ENCODE measurements around the gene STARD9. TPM values are rescaled to one million over a fixed set of nuclear protein-coding genes. Genes with fewer than 3 reads are reported as not detected.

Gene STARD9
- polyA plus RNA-seq, 1 of the 3 experiments (the other 2 are of a cell fraction): 2.1 TPM

GRCh38 chr15:42693496-42693895, 118.1 kb downstream of the STARD9 start:
- no peak for DNase-seq
- Histone ChIP-seq H3K27me3 (ENCODE audit: insufficient read depth) (no peaks in the 10 kb centered on the region), H3K27ac (ENCODE audit: low read depth in 2 of 2, low read length in 1 of 2) (no peak overlapping the region), H4K20me1 (ENCODE audit: insufficient read depth) (no peaks in the 10 kb centered on the region), H3K4me3 (ENCODE audit: low read depth in 2 of 2, low read length in 1 of 2) (no peak overlapping the region), H2AFZ (ENCODE audit: low read depth) (no peak overlapping the region), H3K36me3 (replicated peaks in 1 of 2; ENCODE audit: control insufficient read depth in 1 of 2, insufficient read depth in 2 of 2, low read length in 1 of 2) (peaks cover 5 to 21% of the 10 kb centered on the region in 2 experiments), H3K4me1 (ENCODE audit: control insufficient read depth in 1 of 2, insufficient read depth in 2 of 2, low read depth in 1 of 2, low read length in 1 of 2) (peaks cover 0 to 5% of the 10 kb centered on the region in 2 experiments; a peak in 1 of 4 replicates), H3K79me2 (ENCODE audit: insufficient read depth) (no peaks in the 10 kb centered on the region), H3K9me3 (no peaks in the 10 kb centered on the region), H3K9ac (no peak overlapping the region), H3F3A (replicated peaks; ENCODE audit: insufficient read depth) (peaks cover 4% of the 10 kb centered on the region), H3K4me2 (no peak overlapping the region), H3K9me2 (no peaks in the 10 kb centered on the region)
- POLR2A ChIA-PET: no interaction called here
- CTCF ChIA-PET: interaction anchor here (1.8 to 4.8 kb wide), 4 partner anchors 11 to 233 kb away, joined by 5 to 25 read pairs (median 12); no protein-coding TSS in a partner anchor
- whole genome bisulfite sequencing (ENCODE audit: low lambda C conversion rate): 100% methylated on average over 3 of the region's 6 CpGs
- no peak for TF ChIP-seq MAX (IDR thresholded peaks at IDR 0.05; ENCODE audit: low read depth)
- no peak for TF ChIP-seq SMC3 (IDR thresholded peaks at IDR 0.05; ENCODE audit: low read depth, low read length)
- TF ChIP-seq GABPA (IDR thresholded peaks at IDR 0.05; ENCODE audit: low read depth): no peak

GRCh38 chr15:42693942-42694341, 118.5 kb downstream of the STARD9 start:
- WGBS (ENCODE audit: low lambda C conversion rate): 89% methylated on average over 4 of the region's 6 CpGs
- POLR2A ChIA-PET: no interaction called here

More at GRCh38 chr15:42693942-42694341, 118.5 kb downstream of the STARD9 start:
- peaks cover 8 to 17% of the 10 kb centered on the region in 2 experiments for H3K36me3 ChIP-seq (replicated peaks in 1 of 2; ENCODE audit: control insufficient read depth in 1 of 2, insufficient read depth in 2 of 2, low read length in 1 of 2)
- H3K9me3 ChIP-seq: no peaks in the 10 kb centered on the region
- H3K4me2 ChIP-seq: no peak overlapping the region
- CTCF ChIA-PET: interaction anchor here (2.1 to 4.8 kb wide), 3 partner anchors 11 to 233 kb away, joined by 5 to 25 read pairs (median 20); no protein-coding TSS in a partner anchor
- H3K4me3 ChIP-seq (ENCODE audit: low read depth in 2 of 2, low read length in 1 of 2): no peak overlapping the region
- H3K79me2 ChIP-seq (ENCODE audit: insufficient read depth): no peaks in the 10 kb centered on the region
- no peaks in the 10 kb centered on the region for H3K9me2 ChIP-seq
- H3K27me3 ChIP-seq (ENCODE audit: insufficient read depth): no peaks in the 10 kb centered on the region
- H4K20me1 ChIP-seq (ENCODE audit: insufficient read depth): no peaks in the 10 kb centered on the region
- H2AFZ ChIP-seq (ENCODE audit: low read depth): no peak overlapping the region
- no peak overlapping the region for H3K27ac ChIP-seq (ENCODE audit: low read depth in 2 of 2, low read length in 1 of 2)
- H3K9ac ChIP-seq: no peak overlapping the region
- TF ChIP-seq REST (IDR thresholded peaks at IDR 0.05; ENCODE audit: low read depth, low read length) (no peak), JUND (IDR thresholded peaks at IDR 0.05) (no peak), EZH2phosphoT487 (IDR thresholded peaks at IDR 0.05; ENCODE audit: borderline replicate concordance, low read depth) (no peak), MAX (IDR thresholded peaks at IDR 0.05; ENCODE audit: low read depth) (no peak), FOSL2 (IDR thresholded peaks at IDR 0.05; ENCODE audit: borderline replicate concordance, low read depth) (no peak), NFIC (IDR thresholded peaks at IDR 0.05; ENCODE audit: borderline replicate concordance) (no peak), RFX5 (IDR thresholded peaks at IDR 0.05; ENCODE audit: low read length) (no peak), NRF1 (IDR thresholded peaks at IDR 0.05; ENCODE audit: low read depth, low read length) (no peak)
- peaks cover 4% of the 10 kb centered on the region for H3F3A ChIP-seq (replicated peaks; ENCODE audit: insufficient read depth)
- no peak for DNase-seq
- H3K4me1 ChIP-seq (ENCODE audit: control insufficient read depth in 1 of 2, insufficient read depth in 2 of 2, low read depth in 1 of 2, low read length in 1 of 2): peaks cover 0 to 5% of the 10 kb centered on the region in 2 experiments; a peak in 1 of 4 replicates
